ENCODE data around the gene CLEC16A.
"Not testable (repeated sequence)": the region's sequence is repeated elsewhere in the genome, so short reads cannot be mapped to it uniquely, and the experiment has no call there.

Gene CLEC16A

GRCh38 chr16:10944249-10945064, at the start of gene CLEC16A:
Gene CLEC16A, plus strand, starts transcription at chr16:10944564. Its CDS starts 154 bp downstream, at chr16:10944718.
- DNase-seq: peak; percentile 97

GRCh38 chr16:10895053-10895946, 49.1 kb upstream of the CLEC16A start:
- peak; percentile 11 for DNase-seq

DNA sequence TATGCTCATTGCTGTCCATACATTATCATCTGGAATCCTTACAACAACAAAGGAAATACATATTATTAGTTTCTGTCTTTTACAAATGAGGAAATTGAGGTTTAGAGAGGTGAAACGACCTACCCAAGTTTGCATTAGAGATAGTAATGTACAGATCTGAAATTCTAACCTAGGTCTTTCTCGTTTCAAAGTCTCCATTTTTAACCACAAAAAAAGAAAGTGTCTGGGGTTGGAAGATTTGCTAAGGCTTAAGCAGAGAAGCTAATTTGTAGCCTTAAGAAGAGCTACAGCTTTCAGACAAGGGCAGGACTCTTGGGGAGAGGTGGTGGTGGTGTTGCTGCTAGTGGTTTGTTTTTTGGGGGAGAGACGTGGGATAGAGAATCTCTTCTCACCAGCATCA, 48.2 kb upstream of the CLEC16A start:
- no peak for DNase-seq

DNA sequence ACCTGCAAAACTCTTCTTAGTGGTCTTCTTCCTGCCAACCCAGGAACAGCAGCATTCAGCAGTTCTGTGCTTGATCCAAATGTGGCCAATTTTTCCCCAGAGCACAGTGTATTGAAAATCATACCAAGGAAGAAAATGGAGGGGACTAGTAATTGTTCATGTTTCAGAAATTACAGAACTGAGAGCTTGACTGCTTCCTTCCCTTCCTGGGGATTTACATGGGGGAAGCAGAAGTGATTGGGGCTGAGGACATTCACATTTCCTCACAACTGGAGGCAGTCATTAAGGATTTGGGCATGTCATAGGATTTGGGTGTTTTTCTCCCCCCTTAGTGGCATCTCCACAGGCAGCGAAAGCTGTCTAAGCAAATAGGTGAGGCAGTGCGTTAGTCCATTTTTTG, 47.6 kb upstream of the CLEC16A start:
- DNase-seq: no peak

GRCh38 chr16:10897134-10897533, 47.2 kb upstream of the CLEC16A start:
- DNase-seq: no peak

DNA sequence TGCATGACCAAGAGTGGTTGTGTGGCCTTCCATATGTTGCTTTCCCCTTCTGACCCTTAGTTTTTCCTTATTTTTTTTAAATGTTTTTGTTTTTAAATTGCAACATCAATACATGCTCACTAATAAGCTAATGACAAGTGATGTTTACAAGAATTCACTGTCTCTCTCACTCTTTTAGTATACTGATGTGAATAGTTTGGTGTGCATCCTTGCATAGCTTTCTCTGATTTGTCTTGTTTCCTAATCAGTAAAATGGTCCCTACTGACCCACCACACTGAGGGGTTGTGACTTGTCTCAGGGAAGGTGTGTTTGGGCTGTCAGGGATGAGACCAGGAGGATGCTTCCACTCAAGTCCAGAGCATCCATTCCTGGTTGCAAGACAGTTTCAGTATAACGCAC, 41.4 kb upstream of the CLEC16A start:
- no peak for DNase-seq

GRCh38 chr16:10906482-10906881, 37.9 kb upstream of the CLEC16A start:
- no peak for DNase-seq

DNA sequence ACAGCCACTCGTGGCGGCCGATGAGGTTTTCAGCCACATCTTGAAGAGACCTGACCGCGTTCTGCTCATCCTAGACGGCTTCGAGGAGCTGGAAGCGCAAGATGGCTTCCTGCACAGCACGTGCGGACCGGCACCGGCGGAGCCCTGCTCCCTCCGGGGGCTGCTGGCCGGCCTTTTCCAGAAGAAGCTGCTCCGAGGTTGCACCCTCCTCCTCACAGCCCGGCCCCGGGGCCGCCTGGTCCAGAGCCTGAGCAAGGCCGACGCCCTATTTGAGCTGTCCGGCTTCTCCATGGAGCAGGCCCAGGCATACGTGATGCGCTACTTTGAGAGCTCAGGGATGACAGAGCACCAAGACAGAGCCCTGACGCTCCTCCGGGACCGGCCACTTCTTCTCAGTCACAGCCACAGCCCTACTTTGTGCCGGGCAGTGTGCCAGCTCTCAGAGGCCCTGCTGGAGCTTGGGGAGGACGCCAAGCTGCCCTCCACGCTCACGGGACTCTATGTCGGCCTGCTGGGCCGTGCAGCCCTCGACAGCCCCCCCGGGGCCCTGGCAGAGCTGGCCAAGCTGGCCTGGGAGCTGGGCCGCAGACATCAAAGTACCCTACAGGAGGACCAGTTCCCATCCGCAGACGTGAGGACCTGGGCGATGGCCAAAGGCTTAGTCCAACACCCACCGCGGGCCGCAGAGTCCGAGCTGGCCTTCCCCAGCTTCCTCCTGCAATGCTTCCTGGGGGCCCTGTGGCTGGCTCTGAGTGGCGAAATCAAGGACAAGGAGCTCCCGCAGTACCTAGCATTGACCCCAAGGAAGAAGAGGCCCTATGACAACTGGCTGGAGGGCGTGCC, 37.2 kb upstream of the CLEC16A start:
- no peak for DNase-seq

GRCh38 chr16:10907757-10908045, 36.7 kb upstream of the CLEC16A start:
- peak; percentile 37 for DNase-seq

GRCh38 chr16:10911267-10911666, 33.1 kb upstream of the CLEC16A start:
- DNase-seq: no peak

DNA sequence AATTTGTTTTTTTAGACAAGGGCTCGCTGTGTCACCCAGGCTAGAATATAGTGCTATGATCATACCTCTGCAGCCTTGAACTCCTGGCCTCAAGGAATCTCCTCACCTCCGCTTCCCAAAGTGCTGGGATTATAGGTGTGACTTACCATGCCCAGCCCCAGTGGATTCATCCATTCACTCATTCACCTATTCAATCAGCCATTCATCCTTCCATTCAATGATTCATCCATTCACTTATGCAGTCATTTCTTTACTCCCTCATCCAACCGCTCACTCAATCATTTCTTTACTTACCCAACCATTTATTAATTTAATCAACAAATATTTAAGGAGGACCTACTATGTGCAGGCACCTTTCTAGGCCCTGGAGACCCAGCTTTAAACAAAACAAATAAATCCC, 27.8 kb upstream of the CLEC16A start:
- DNase-seq: no peak

- DNase-seq: peak; percentile 91
Measured at GRCh38 chr16:10918294-10919002, 25.9 kb upstream of the CLEC16A start.

- no peak for DNase-seq
Measured at GRCh38 chr16:10919003-10919351, 25.4 kb upstream of the CLEC16A start.

DNA sequence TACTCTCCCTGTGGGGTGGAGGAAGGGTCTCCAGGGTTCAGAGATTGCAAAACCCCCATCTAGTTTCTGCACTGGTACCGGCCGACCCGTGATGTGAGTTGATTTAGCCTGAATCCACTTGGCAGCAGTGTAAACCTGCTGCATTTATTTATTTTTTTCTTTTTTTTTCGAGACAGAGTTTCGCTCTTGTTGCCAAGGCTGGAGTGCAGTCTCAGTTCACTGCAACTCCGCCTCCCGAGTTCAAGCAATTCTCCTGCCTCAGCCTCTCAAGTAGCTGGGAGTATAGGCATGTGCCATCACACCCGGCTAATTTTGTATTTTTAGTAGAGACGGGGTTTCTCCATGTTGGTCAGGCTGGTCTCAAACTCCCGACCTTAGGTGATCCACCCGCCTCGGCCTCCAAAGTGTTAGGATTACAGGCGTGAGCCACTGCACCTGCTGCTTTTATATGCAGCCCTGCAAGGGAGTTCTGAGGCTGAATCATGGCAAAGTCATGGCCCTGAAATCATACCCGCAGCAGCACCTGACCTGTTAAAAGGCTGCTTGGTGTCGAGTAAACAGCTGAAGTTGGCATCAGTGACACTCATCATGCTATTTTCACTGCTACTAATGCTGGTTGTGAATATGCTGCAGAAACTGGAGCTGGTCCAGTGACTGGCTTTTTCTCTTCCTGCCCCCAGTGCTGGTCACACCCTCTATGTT, 23.5 kb upstream of the CLEC16A start:
- DNase-seq: peak; percentile 42

DNA sequence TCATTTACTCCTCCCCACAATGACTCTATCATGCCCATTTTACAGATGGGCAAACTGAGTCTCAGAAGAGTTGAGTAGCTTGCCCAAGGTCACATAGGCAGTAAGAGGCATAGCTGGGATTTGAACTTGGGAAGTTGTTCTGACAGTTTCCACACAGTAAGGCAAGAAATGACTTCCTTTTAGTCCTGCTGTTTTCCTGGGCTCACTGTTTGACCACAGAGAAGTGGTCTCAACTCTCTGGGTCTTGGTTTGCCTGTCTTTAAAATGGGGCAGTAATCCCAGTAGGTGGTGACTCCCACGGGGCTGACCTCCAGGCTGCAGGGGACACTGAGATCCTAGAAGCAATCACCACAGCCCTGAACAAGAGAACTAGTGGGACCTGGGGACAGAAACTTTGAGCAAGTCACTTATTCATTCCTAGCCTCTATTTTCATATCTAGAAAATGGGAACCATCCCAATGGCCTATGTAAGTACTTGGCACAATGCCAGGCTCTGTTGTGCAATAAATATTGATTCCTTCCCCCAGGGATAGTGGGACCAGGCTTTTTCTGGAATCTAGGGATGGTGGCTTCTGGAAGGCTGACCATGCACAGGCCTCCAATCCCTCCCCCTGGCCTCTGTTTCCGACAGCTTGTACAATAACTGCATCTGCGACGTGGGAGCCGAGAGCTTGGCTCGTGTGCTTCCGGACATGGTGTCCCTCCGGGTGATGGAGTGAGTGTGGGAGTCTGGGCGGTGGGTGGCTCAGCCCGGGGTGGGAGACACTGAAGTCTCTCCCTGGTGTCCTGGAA, 22.6 kb upstream of the CLEC16A start:
- DNase-seq: no peak

DNA sequence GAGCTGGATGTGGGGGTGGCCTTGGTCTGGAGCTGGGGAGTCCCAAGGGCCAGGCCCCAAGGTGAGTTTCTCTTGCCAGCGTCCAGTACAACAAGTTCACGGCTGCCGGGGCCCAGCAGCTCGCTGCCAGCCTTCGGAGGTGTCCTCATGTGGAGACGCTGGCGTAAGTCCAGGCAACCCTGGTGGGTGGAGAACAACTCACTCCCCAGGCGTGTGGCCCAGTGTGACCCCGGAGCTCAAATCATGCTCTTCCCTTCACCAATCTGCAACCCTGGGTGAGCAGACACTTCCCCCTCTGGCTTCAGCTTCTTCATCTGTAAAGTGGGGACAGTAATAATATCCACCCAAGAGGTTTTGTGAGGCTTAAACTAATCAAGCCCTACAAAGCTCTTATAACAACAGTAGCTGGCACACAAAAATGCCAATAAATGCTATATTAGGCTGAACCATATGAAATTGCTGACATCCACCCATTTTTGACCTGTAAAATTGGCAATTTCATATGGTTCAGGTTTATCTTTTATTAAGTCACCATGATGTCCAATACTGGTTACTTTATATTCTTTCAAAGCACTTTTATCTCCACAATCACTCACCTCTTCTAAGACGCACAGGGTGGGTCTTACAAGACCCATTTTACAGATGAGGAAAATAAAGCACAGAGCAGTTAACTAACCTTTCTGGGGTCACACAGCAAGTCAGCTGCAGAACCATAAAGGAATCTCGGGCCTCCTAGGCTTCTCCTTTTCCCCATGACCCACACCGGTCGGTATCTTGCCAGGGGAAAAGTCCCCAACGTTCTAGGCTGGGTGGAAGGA, 21.8 kb upstream of the CLEC16A start:
- DNase-seq: no peak

GRCh38 chr16:10923146-10923649, 21.2 kb upstream of the CLEC16A start:
- no peak for DNase-seq

GRCh38 chr16:10923650-10924214, 20.6 kb upstream of the CLEC16A start:
- peak; percentile 21 for DNase-seq

DNA sequence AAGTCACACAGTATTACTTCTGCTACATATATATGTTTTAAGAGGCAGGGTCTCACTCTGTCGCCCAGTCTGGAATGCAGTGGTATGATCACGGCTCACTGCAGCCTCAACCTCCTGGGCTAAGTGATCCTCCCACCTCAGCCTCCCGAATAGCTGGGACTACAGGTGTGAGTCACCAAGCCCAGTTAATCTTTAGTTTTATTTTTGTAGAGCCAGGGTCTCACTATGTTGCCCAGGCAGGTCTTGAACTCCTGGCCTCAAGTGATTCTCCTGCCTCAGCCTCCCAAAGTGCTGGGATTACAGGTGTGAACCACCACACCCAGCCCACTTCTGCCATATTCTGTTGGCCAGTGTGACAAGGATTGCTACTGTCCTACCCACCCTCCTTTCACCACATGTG, 19.1 kb upstream of the CLEC16A start:
- DNase-seq: not testable (repeated sequence)

DNA sequence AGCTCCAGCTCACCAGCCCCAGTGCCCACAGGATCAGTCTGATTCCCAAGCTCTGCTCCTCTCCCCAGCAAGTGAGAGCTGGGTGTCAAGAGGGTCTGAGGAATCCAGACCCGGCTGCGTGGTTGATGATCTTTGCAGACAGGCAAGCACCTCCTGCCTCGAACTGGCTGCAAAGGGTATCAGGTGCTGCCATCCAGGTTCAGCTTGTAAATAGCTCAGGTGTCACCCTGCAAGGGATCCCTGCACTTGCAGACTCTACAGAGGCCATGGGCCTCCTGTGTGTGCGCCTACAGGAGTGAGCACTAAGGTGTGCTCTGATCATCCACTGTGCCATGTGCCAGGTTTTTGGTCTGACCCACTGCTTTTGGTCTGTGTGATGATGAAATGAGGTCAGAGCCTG, 18.3 kb upstream of the CLEC16A start:
- DNase-seq: no peak
